ENCODE data around the gene YTHDF2. TPM values are rescaled to one million over a fixed set of nuclear protein-coding genes. Genes with fewer than 3 reads are reported as not detected.

YTHDF2 gene
- total RNA-seq, 5 donors from 2014 or later (not counting 1 experiment from before 2014, with no cell fraction given): 61.3 to 77.3 (median 67.0) TPM

GRCh38 chr1:28796352-28797211, 59.8 kb downstream of the YTHDF2 start:
- Mint-ChIP-seq H3K4me3 (no peak overlapping the region), H3K27me3 (peaks cover 13% of the 10 kb centered on the region in 2 donors), H3K4me1 (peaks cover 0 to 10% (median 0%) of the 10 kb centered on the region in 3 donors), H3K27ac (no peak overlapping the region), H3K36me3 (no peaks in the 10 kb centered on the region), H3K9me3 (no peaks in the 10 kb centered on the region)
- 63% methylated on average over 12 of the region's 18 CpGs for WGBS (ENCODE audit: insufficient coverage)
- CTCF ChIA-PET: no interaction called here
- no peak for DNase-seq
- Histone ChIP-seq H3K36me3 (ENCODE audit: control insufficient read depth in 2 of 2, extremely low read depth in 1 of 2, insufficient read depth in 1 of 2, low read length in 1 of 2) (no peaks in the 10 kb centered on the region), H3K27me3 (replicated peaks in 1 of 2; ENCODE audit: control insufficient read depth in 2 of 2, extremely low read depth in 1 of 2, insufficient read depth in 2 of 2, low read length in 1 of 2) (peaks cover 0 to 16% of the 10 kb centered on the region in 2 experiments), H3K9me3 (no peaks in the 10 kb centered on the region), H3K27ac (ENCODE audit: low read length) (no peak overlapping the region), H3K4me1 (ENCODE audit: control insufficient read depth in 1 of 2, extremely low read depth in 1 of 2, insufficient read depth in 2 of 2, low read length in 2 of 2) (no peaks in the 10 kb centered on the region), H3K4me3 (ENCODE audit: control insufficient read depth in 1 of 2, extremely low read depth in 1 of 2, low read length in 1 of 2) (no peak overlapping the region)
- no peak for ATAC-seq (replicated peaks in 1 of 4)
- POLR2A ChIA-PET: interaction anchor here in 1 of 2 donors (0.6 kb wide), 1 partner anchor 345 kb away, joined by 5 read pairs; no protein-coding TSS in a partner anchor

- Mint-ChIP-seq H3K4me3 (no peak overlapping the region), H3K27me3 (peaks cover 6 to 15% of the 10 kb centered on the region in 2 donors), H3K27ac (no peak overlapping the region), H3K9me3 (no peaks in the 10 kb centered on the region), H3K36me3 (no peaks in the 10 kb centered on the region), H3K4me1 (peaks cover 0 to 10% (median 0%) of the 10 kb centered on the region in 3 donors)
- ChIA-PET CTCF (no interaction called here), POLR2A (no interaction called here)
- no peaks in the 10 kb centered on the region for H3K4me1 ChIP-seq (ENCODE audit: control insufficient read depth in 1 of 2, extremely low read depth in 1 of 2, insufficient read depth in 2 of 2, low read length in 2 of 2)
- H3K27me3 ChIP-seq (replicated peaks in 1 of 2; ENCODE audit: control insufficient read depth in 2 of 2, extremely low read depth in 1 of 2, insufficient read depth in 2 of 2, low read length in 1 of 2): peaks cover 0 to 21% of the 10 kb centered on the region in 2 experiments
- H3K9me3 ChIP-seq: no peaks in the 10 kb centered on the region
- no peaks in the 10 kb centered on the region for H3K36me3 ChIP-seq (ENCODE audit: control insufficient read depth in 2 of 2, extremely low read depth in 1 of 2, insufficient read depth in 1 of 2, low read length in 1 of 2)
- ATAC-seq (replicated peaks in 1 of 4) (no peak), DNase-seq (no peak)
- no peak overlapping the region for H3K27ac ChIP-seq (ENCODE audit: low read length)
- 52% methylated on average over 2 of the region's 3 CpGs for WGBS (ENCODE audit: insufficient coverage)
- H3K4me3 ChIP-seq (ENCODE audit: control insufficient read depth in 1 of 2, extremely low read depth in 1 of 2, low read length in 1 of 2): no peak overlapping the region
Observed at GRCh38 chr1:28800324-28800723, 63.6 kb downstream of the YTHDF2 start.

GRCh38 chr1:28801461-28801860, 64.7 kb downstream of the YTHDF2 start:
- DNase-seq: no peak
- Histone ChIP-seq H3K36me3 (ENCODE audit: control insufficient read depth in 2 of 2, extremely low read depth in 1 of 2, insufficient read depth in 1 of 2, low read length in 1 of 2) (no peaks in the 10 kb centered on the region), H3K4me1 (ENCODE audit: control insufficient read depth in 1 of 2, extremely low read depth in 1 of 2, insufficient read depth in 2 of 2, low read length in 2 of 2) (no peaks in the 10 kb centered on the region), H3K9me3 (no peaks in the 10 kb centered on the region), H3K27me3 (replicated peaks in 1 of 2; ENCODE audit: control insufficient read depth in 2 of 2, extremely low read depth in 1 of 2, insufficient read depth in 2 of 2, low read length in 1 of 2) (peaks cover 0 to 23% of the 10 kb centered on the region in 2 experiments), H3K4me3 (ENCODE audit: control insufficient read depth in 1 of 2, extremely low read depth in 1 of 2, low read length in 1 of 2) (no peak overlapping the region), H3K27ac (ENCODE audit: low read length) (no peak overlapping the region)
- H3K27ac Mint-ChIP-seq: no peak overlapping the region
- no peaks in the 10 kb centered on the region for H3K9me3 Mint-ChIP-seq
- ChIA-PET CTCF (no interaction called here), POLR2A (no interaction called here)
- 79% methylated on average over 5 of the region's 6 CpGs for WGBS (ENCODE audit: insufficient coverage)
- peaks cover 0 to 6% (median 0%) of the 10 kb centered on the region in 3 donors for H3K4me1 Mint-ChIP-seq
- peaks cover 3 to 10% of the 10 kb centered on the region in 2 donors for H3K27me3 Mint-ChIP-seq
- H3K36me3 Mint-ChIP-seq: no peaks in the 10 kb centered on the region
- no peak overlapping the region for H3K4me3 Mint-ChIP-seq
- no peak for ATAC-seq (replicated peaks in 1 of 4)

GRCh38 chr1:28803051-28803450, 66.3 kb downstream of the YTHDF2 start:
- CTCF ChIA-PET: interaction anchor here (0.7 to 0.8 kb wide), 2 partner anchors 9 to 45 kb away, joined by 3 to 4 read pairs; no protein-coding TSS in a partner anchor
- H3K36me3 ChIP-seq (ENCODE audit: control insufficient read depth in 2 of 2, extremely low read depth in 1 of 2, insufficient read depth in 1 of 2, low read length in 1 of 2): no peaks in the 10 kb centered on the region
- H3K27me3 Mint-ChIP-seq: peaks cover 4 to 8% of the 10 kb centered on the region in 2 donors
- H3K4me3 Mint-ChIP-seq: no peak overlapping the region
- H3K27ac Mint-ChIP-seq: no peak overlapping the region
- H3K27me3 ChIP-seq (replicated peaks in 1 of 2; ENCODE audit: control insufficient read depth in 2 of 2, extremely low read depth in 1 of 2, insufficient read depth in 2 of 2, low read length in 1 of 2): peaks cover 0 to 17% of the 10 kb centered on the region in 2 experiments
- H3K4me1 ChIP-seq (ENCODE audit: control insufficient read depth in 1 of 2, extremely low read depth in 1 of 2, insufficient read depth in 2 of 2, low read length in 2 of 2): no peaks in the 10 kb centered on the region
- no peak overlapping the region for H3K27ac ChIP-seq (ENCODE audit: low read length)
- 55% methylated on average over 4 of the region's 5 CpGs for WGBS (ENCODE audit: insufficient coverage)
- peaks cover 0 to 3% (median 0%) of the 10 kb centered on the region in 3 donors for H3K4me1 Mint-ChIP-seq
- POLR2A ChIA-PET: interaction anchor here in 1 of 2 donors (0.7 kb wide), 1 partner anchor 1903 kb away, joined by 5 read pairs; the partner anchor contains the start of gene GPATCH3
- DNase-seq (no peak), ATAC-seq (replicated peaks in 1 of 4) (no peak)
- no peaks in the 10 kb centered on the region for H3K9me3 Mint-ChIP-seq
- H3K4me3 ChIP-seq (ENCODE audit: control insufficient read depth in 1 of 2, extremely low read depth in 1 of 2, low read length in 1 of 2): no peak overlapping the region
- H3K9me3 ChIP-seq: no peaks in the 10 kb centered on the region
- no peaks in the 10 kb centered on the region for H3K36me3 Mint-ChIP-seq

- peaks cover 0 to 1% (median 0%) of the 10 kb centered on the region in 3 donors for H3K4me1 Mint-ChIP-seq
- H3K4me3 ChIP-seq (ENCODE audit: control insufficient read depth in 1 of 2, extremely low read depth in 1 of 2, low read length in 1 of 2): no peak overlapping the region
- peaks cover 0 to 15% of the 10 kb centered on the region in 2 experiments for H3K27me3 ChIP-seq (replicated peaks in 1 of 2; ENCODE audit: control insufficient read depth in 2 of 2, extremely low read depth in 1 of 2, insufficient read depth in 2 of 2, low read length in 1 of 2)
- DNase-seq (no peak), ATAC-seq (replicated peaks in 1 of 4) (no peak)
- no peaks in the 10 kb centered on the region for H3K36me3 Mint-ChIP-seq
- 86% methylated on average over 2 of the region's 3 CpGs for WGBS (ENCODE audit: insufficient coverage)
- no peaks in the 10 kb centered on the region for H3K36me3 ChIP-seq (ENCODE audit: control insufficient read depth in 2 of 2, extremely low read depth in 1 of 2, insufficient read depth in 1 of 2, low read length in 1 of 2)
- H3K27ac ChIP-seq (ENCODE audit: low read length): no peak overlapping the region
- no peaks in the 10 kb centered on the region for H3K9me3 ChIP-seq
- ChIA-PET CTCF (interaction anchor here in 1 of 2 donors (0.8 kb wide), 1 partner anchor 46 kb away, joined by 3 read pairs; no protein-coding TSS in a partner anchor), POLR2A (no interaction called here)
- H3K4me1 ChIP-seq (ENCODE audit: control insufficient read depth in 1 of 2, extremely low read depth in 1 of 2, insufficient read depth in 2 of 2, low read length in 2 of 2): no peaks in the 10 kb centered on the region
- no peak overlapping the region for H3K4me3 Mint-ChIP-seq
- H3K9me3 Mint-ChIP-seq: no peaks in the 10 kb centered on the region
- H3K27ac Mint-ChIP-seq: no peak overlapping the region
- H3K27me3 Mint-ChIP-seq: peaks cover 4 to 8% of the 10 kb centered on the region in 2 donors
Observed at GRCh38 chr1:28803662-28804061, 66.9 kb downstream of the YTHDF2 start.

- H3K9me3 ChIP-seq: no peaks in the 10 kb centered on the region
- H3K36me3 ChIP-seq (ENCODE audit: control insufficient read depth in 2 of 2, extremely low read depth in 1 of 2, insufficient read depth in 1 of 2, low read length in 1 of 2): no peaks in the 10 kb centered on the region
- H3K27me3 ChIP-seq (replicated peaks in 1 of 2; ENCODE audit: control insufficient read depth in 2 of 2, extremely low read depth in 1 of 2, insufficient read depth in 2 of 2, low read length in 1 of 2): peaks cover 0 to 19% of the 10 kb centered on the region in 2 experiments
- ATAC-seq (replicated peaks in 1 of 4) (no peak), DNase-seq (no peak)
- no peaks in the 10 kb centered on the region for H3K4me1 Mint-ChIP-seq
- no peak overlapping the region for H3K4me3 ChIP-seq (ENCODE audit: control insufficient read depth in 1 of 2, extremely low read depth in 1 of 2, low read length in 1 of 2)
- H3K4me1 ChIP-seq (ENCODE audit: control insufficient read depth in 1 of 2, extremely low read depth in 1 of 2, insufficient read depth in 2 of 2, low read length in 2 of 2): no peaks in the 10 kb centered on the region
- POLR2A ChIA-PET: no interaction called here
- no CpG with 5 or more reads among the region's 3 CpGs for WGBS (ENCODE audit: insufficient coverage)
- peaks cover 4 to 9% of the 10 kb centered on the region in 2 donors for H3K27me3 Mint-ChIP-seq
- no peak overlapping the region for H3K27ac Mint-ChIP-seq
- CTCF ChIA-PET: no interaction called here
- H3K9me3 Mint-ChIP-seq: no peaks in the 10 kb centered on the region
- H3K27ac ChIP-seq (ENCODE audit: low read length): no peak overlapping the region
- no peaks in the 10 kb centered on the region for H3K36me3 Mint-ChIP-seq
- no peak overlapping the region for H3K4me3 Mint-ChIP-seq
Observed at GRCh38 chr1:28804071-28804470, 67.3 kb downstream of the YTHDF2 start.
